Activated CD4-positive, alpha-beta memory T cell treated with anti-CD3 and anti-CD28 coated beads for 36 hours (primary cell): ENCODE measurements around the gene SMNDC1. TPM values are rescaled to one million over a fixed set of nuclear protein-coding genes. Genes with fewer than 3 reads are reported as not detected.

Source experiments
- CTCF ChIA-PET: fragments of 350-600 bp; sonication (Branson Sonifier 250); formaldehyde crosslinking; loops from one replicate; lab custom pipeline; 2021; ENCODE audit warnings: antibody characterized with exemption, inconsistent platforms; lab: Charles Lee
- POLR2A ChIA-PET: fragments of 350-600 bp; sonication (Branson Sonifier 250); formaldehyde crosslinking; loops from one replicate; lab custom pipeline; 2021; ENCODE audit warnings: antibody characterized with exemption; lab: Charles Lee
- DNase-seq: peaks from one replicate; pipeline ENCODE4 v3.0.0-alpha.2; 2020
- H3K27ac Mint-ChIP-seq: one replicate; pipeline ENCODE4 v1.8.0; 2021; ENCODE audit warnings: mixed read lengths
- H3K27me3 Mint-ChIP-seq: one replicate; pipeline ENCODE4 v1.8.0; 2021; ENCODE audit warnings: mixed read lengths
- H3K36me3 Mint-ChIP-seq: one replicate; pipeline ENCODE4 v1.8.0; 2021; ENCODE audit warnings: mixed read lengths
- H3K4me1 Mint-ChIP-seq: one replicate; pipeline ENCODE4 v1.8.0; 2021; ENCODE audit warnings: low read depth, mixed read lengths
- H3K4me3 Mint-ChIP-seq: one replicate; pipeline ENCODE4 v1.8.0; 2021; ENCODE audit warnings: mild to moderate bottlenecking, mixed read lengths
- H3K9me3 Mint-ChIP-seq: one replicate; pipeline ENCODE4 v1.8.0; 2021; ENCODE audit warnings: mixed read lengths
- intact Hi-C: fragments of 100-400 bp; cut with micrococcal nuclease; formaldehyde crosslinking; loops from one replicate; pipeline ENCODE4 v1.15.1; 2023
- total RNA-seq, 2 experiments: library from RNA; stranded (reverse); gene quantifications; one replicate each; pipeline ENCODE4 v1.2.3, GENCODE V29; 2021

The SMNDC1 gene
- total RNA-seq, 2 experiments from 2014 or later: 44.1 to 48.3 TPM

GRCh38 chr10:110310741-110311140 lies 6.0 kb upstream of the SMNDC1 start:
- intact Hi-C loops: loop anchor here (1.0 to 5.0 kb wide), 7 partner anchors 43 to 290 kb away; no protein-coding TSS in a partner anchor

GRCh38 chr10:110307805-110308204 lies 3.1 kb upstream of the SMNDC1 start:
- POLR2A ChIA-PET: no interaction called here

More at GRCh38 chr10:110310741-110311140, 6.0 kb upstream of the SMNDC1 start:
- H3K4me3 Mint-ChIP-seq: no peak overlapping the region
- H3K4me1 Mint-ChIP-seq: peaks cover 35% of the 10 kb centered on the region
- peaks cover 2% of the 10 kb centered on the region for H3K27me3 Mint-ChIP-seq
- POLR2A ChIA-PET: interaction anchor here (0.6 kb wide), 1 partner anchor 173 kb away, joined by 4 read pairs; no protein-coding TSS in a partner anchor
- H3K36me3 Mint-ChIP-seq: no peaks in the 10 kb centered on the region
- no peak for DNase-seq
- H3K9me3 Mint-ChIP-seq: no peaks in the 10 kb centered on the region
- peak overlapping the region; percentile 1 for H3K27ac Mint-ChIP-seq
- CTCF ChIA-PET: interaction anchor here (0.6 to 8.4 kb wide), 15 partner anchors 13 to 431 kb away, joined by 3 to 90 read pairs (median 5); partner anchors contain the start of gene DUSP5

GRCh38 chr10:110306452-110306768 lies 1.7 kb upstream of the SMNDC1 start:
- intact Hi-C loops: loop anchor here (1.0 to 10.0 kb wide), 7 partner anchors 48 to 568 kb away; partner anchors contain the start of genes PDCD4 and SMC3
- H3K27me3 Mint-ChIP-seq: no peaks in the 10 kb centered on the region

More at GRCh38 chr10:110307805-110308204, 3.1 kb upstream of the SMNDC1 start:
- Mint-ChIP-seq H3K36me3 (peaks cover 13% of the 10 kb centered on the region), H3K27me3 (no peaks in the 10 kb centered on the region), H3K4me1 (peaks cover 39% of the 10 kb centered on the region), H3K9me3 (no peaks in the 10 kb centered on the region), H3K4me3 (no peak overlapping the region), H3K27ac (no peak overlapping the region)
- CTCF ChIA-PET: interaction anchor here (1.9 to 8.4 kb wide), 9 partner anchors 47 to 1829 kb away, joined by 5 to 99 read pairs (median 21); partner anchors contain the start of gene SMC3
- intact Hi-C loops: loop anchor here (5.0 to 10.0 kb wide), 2 partner anchors 364 to 567 kb away; partner anchors contain the start of gene PDCD4
- no peak for DNase-seq

GRCh38 chr10:110305767-110306451 lies 1.2 kb upstream of the SMNDC1 start:
- Mint-ChIP-seq H3K4me3 (peak overlapping the region; percentile 93), H3K9me3 (no peaks in the 10 kb centered on the region), H3K36me3 (peaks cover 28% of the 10 kb centered on the region), H3K27ac (peak overlapping the region; percentile 97), H3K27me3 (no peaks in the 10 kb centered on the region), H3K4me1 (peaks cover 46% of the 10 kb centered on the region)
- DNase-seq: peak; percentile 68
- ChIA-PET CTCF (interaction anchor here (0.6 to 8.4 kb wide), 35 partner anchors 8 to 1831 kb away, joined by 3 to 99 read pairs (median 5); partner anchors contain the start of genes MXI1 and SMC3), POLR2A (interaction anchor here (0.6 to 2.8 kb wide), 8 partner anchors 49 to 198 kb away, joined by 3 to 21 read pairs (median 4); partner anchors contain the start of gene DUSP5)
- intact Hi-C loops: loop anchor here (1.0 to 10.0 kb wide), 12 partner anchors 48 to 613 kb away; partner anchors contain the start of genes BBIP1, PDCD4, SHOC2 and SMC3

More at GRCh38 chr10:110306452-110306768, 1.7 kb upstream of the SMNDC1 start:
- Mint-ChIP-seq H3K27ac (peak overlapping the region; percentile 97), H3K36me3 (peaks cover 26% of the 10 kb centered on the region), H3K4me3 (peak overlapping the region; percentile 93), H3K9me3 (no peaks in the 10 kb centered on the region), H3K4me1 (peaks cover 47% of the 10 kb centered on the region)
- ChIA-PET CTCF (interaction anchor here (0.6 to 8.4 kb wide), 27 partner anchors 23 to 1831 kb away, joined by 3 to 99 read pairs (median 5); partner anchors contain the start of genes MXI1 and SMC3), POLR2A (interaction anchor here (2.8 kb wide), 1 partner anchor 192 kb away, joined by 21 read pairs; the partner anchor contains the start of gene DUSP5)
- no peak for DNase-seq

GRCh38 chr10:110304394-110304779 lies 333 bp downstream of the SMNDC1 start:
- no peaks in the 10 kb centered on the region for H3K9me3 Mint-ChIP-seq
- no peak for DNase-seq
- intact Hi-C loops: loop anchor here (2.0 to 10.0 kb wide), 2 partner anchors 296 to 570 kb away; partner anchors contain the start of gene PDCD4
- ChIA-PET POLR2A (interaction anchor here (0.6 to 2.8 kb wide), 12 partner anchors 8 to 264 kb away, joined by 3 to 21 read pairs (median 3); partner anchors contain the start of gene DUSP5), CTCF (interaction anchor here (0.9 to 8.4 kb wide), 22 partner anchors 10 to 420 kb away, joined by 3 to 99 read pairs (median 6); partner anchors contain the start of genes MXI1 and SMC3)
- peak overlapping the region; percentile 97 for H3K27ac Mint-ChIP-seq
- H3K27me3 Mint-ChIP-seq: no peaks in the 10 kb centered on the region
- H3K36me3 Mint-ChIP-seq: peaks cover 35% of the 10 kb centered on the region
- peak overlapping the region; percentile 93 for H3K4me3 Mint-ChIP-seq
- H3K4me1 Mint-ChIP-seq: peaks cover 50% of the 10 kb centered on the region

- CTCF ChIA-PET: interaction anchor here (0.8 to 8.4 kb wide), 10 partner anchors 18 to 419 kb away, joined by 3 to 99 read pairs (median 3); no protein-coding TSS in a partner anchor
Measured at GRCh38 chr10:110303681-110304080, 1.0 kb downstream of the SMNDC1 start.

GRCh38 chr10:110300486-110300986 lies 4.2 kb downstream of the SMNDC1 start:
- H3K4me1 Mint-ChIP-seq: peaks cover 57% of the 10 kb centered on the region
- POLR2A ChIA-PET: no interaction called here
- no peaks in the 10 kb centered on the region for H3K27me3 Mint-ChIP-seq
- intact Hi-C loops: loop anchor here (10.0 kb wide), 1 partner anchor 574 kb away; the partner anchor contains the start of gene PDCD4
- peak overlapping the region; percentile 33 for H3K27ac Mint-ChIP-seq
- no peaks in the 10 kb centered on the region for H3K9me3 Mint-ChIP-seq
- H3K36me3 Mint-ChIP-seq: peaks cover 62% of the 10 kb centered on the region
- no peak overlapping the region for H3K4me3 Mint-ChIP-seq
- CTCF ChIA-PET: interaction anchor here (1.1 kb wide), 1 partner anchor 22 kb away, joined by 3 read pairs; no protein-coding TSS in a partner anchor
- no peak for DNase-seq

More at GRCh38 chr10:110303681-110304080, 1.0 kb downstream of the SMNDC1 start:
- H3K9me3 Mint-ChIP-seq: no peaks in the 10 kb centered on the region
- H3K4me3 Mint-ChIP-seq: peak overlapping the region; percentile 93
- POLR2A ChIA-PET: interaction anchor here (0.6 to 2.8 kb wide), 3 partner anchors 52 to 194 kb away, joined by 3 to 21 read pairs (median 3); partner anchors contain the start of gene DUSP5
- peaks cover 54% of the 10 kb centered on the region for H3K4me1 Mint-ChIP-seq
- intact Hi-C loops: loop anchor here (2.0 to 10.0 kb wide), 2 partner anchors 295 to 571 kb away; partner anchors contain the start of gene PDCD4
- H3K27ac Mint-ChIP-seq: peak overlapping the region; percentile 84
- no peak for DNase-seq
- H3K36me3 Mint-ChIP-seq: peaks cover 38% of the 10 kb centered on the region
- H3K27me3 Mint-ChIP-seq: no peaks in the 10 kb centered on the region

- ChIA-PET POLR2A (interaction anchor here (1.3 kb wide), 1 partner anchor 8 kb away, joined by 3 read pairs; the partner anchor contains the start of gene SMNDC1), CTCF (interaction anchor here (0.7 to 2.5 kb wide), 6 partner anchors 13 to 305 kb away, joined by 3 to 8 read pairs (median 4); partner anchors contain the start of gene MXI1)
- Mint-ChIP-seq H3K9me3 (no peaks in the 10 kb centered on the region), H3K4me1 (peaks cover 33% of the 10 kb centered on the region), H3K36me3 (peaks cover 63% of the 10 kb centered on the region), H3K27me3 (no peaks in the 10 kb centered on the region), H3K27ac (peak overlapping the region; percentile 0), H3K4me3 (no peak overlapping the region)
- intact Hi-C loops: no loop called here
- DNase-seq: no peak
Measured at GRCh38 chr10:110296966-110297365, 7.8 kb downstream of the SMNDC1 start.

GRCh38 chr10:110286841-110287240 lies 17.9 kb downstream of the SMNDC1 start:
- Mint-ChIP-seq H3K27me3 (no peaks in the 10 kb centered on the region), H3K4me1 (no peaks in the 10 kb centered on the region), H3K4me3 (no peak overlapping the region), H3K36me3 (peaks cover 24% of the 10 kb centered on the region), H3K27ac (no peak overlapping the region), H3K9me3 (no peaks in the 10 kb centered on the region)
- POLR2A ChIA-PET: interaction anchor here (0.6 kb wide), 1 partner anchor 143 kb away, joined by 3 read pairs; no protein-coding TSS in a partner anchor
- CTCF ChIA-PET: interaction anchor here (1.9 to 2.2 kb wide), 2 partner anchors 81 to 149 kb away, joined by 8 to 9 read pairs; no protein-coding TSS in a partner anchor
- intact Hi-C loops: no loop called here
- no peak for DNase-seq

- intact Hi-C loops: no loop called here
- Mint-ChIP-seq H3K4me3 (no peak overlapping the region), H3K27ac (no peak overlapping the region), H3K36me3 (peaks cover 21% of the 10 kb centered on the region), H3K27me3 (no peaks in the 10 kb centered on the region), H3K9me3 (no peaks in the 10 kb centered on the region), H3K4me1 (no peaks in the 10 kb centered on the region)
- DNase-seq: no peak
- POLR2A ChIA-PET: interaction anchor here (0.7 kb wide), 1 partner anchor 156 kb away, joined by 4 read pairs; no protein-coding TSS in a partner anchor
- CTCF ChIA-PET: interaction anchor here (0.5 to 2.2 kb wide), 6 partner anchors 10 to 401 kb away, joined by 3 to 9 read pairs (median 3); no protein-coding TSS in a partner anchor
Measured at GRCh38 chr10:110285501-110285900, 19.2 kb downstream of the SMNDC1 start.

- Mint-ChIP-seq H3K27ac (no peak overlapping the region), H3K27me3 (no peaks in the 10 kb centered on the region), H3K36me3 (peaks cover 14% of the 10 kb centered on the region), H3K9me3 (no peaks in the 10 kb centered on the region), H3K4me3 (no peak overlapping the region), H3K4me1 (peaks cover 3% of the 10 kb centered on the region)
- intact Hi-C loops: no loop called here
- CTCF ChIA-PET: interaction anchor here (0.6 to 1.2 kb wide), 5 partner anchors 12 to 317 kb away, joined by 3 read pairs; no protein-coding TSS in a partner anchor
- POLR2A ChIA-PET: no interaction called here
- DNase-seq: no peak
Measured at GRCh38 chr10:110284262-110284661, 20.5 kb downstream of the SMNDC1 start.
